Stimulated activated CD8-positive, alpha-beta memory T cell treated with anti-CD3 and anti-CD28 coated beads, Interleukin-4, amount 100 ng/mL, for 24 hours (primary cell): ENCODE data around the gene APOD.

Experiments
- DNase-seq: peaks from one replicate; pipeline ENCODE4 v3.0.0-alpha.2; 2020; ENCODE audit warnings: low read depth

The APOD gene

DNA sequence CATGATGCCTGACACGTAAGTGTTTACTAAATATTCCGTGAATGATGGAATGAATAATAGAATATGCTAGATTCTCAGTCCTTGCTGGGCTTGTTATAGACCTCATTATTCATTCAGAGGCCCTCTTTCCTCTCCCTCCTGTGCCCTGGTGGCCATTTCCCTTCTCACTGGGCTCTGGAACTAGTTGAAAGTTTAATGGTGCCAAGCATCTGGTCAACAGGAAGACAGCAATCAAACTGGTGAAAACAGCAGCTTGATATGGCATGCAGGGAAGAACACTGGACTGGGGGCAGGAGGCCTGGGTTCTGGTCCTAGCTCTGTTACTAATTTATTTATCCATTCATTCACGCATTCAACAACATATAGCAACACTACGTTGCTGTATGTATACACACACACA lies 3.7 kb upstream of the APOD start:
- DNase-seq: no peak

DNA sequence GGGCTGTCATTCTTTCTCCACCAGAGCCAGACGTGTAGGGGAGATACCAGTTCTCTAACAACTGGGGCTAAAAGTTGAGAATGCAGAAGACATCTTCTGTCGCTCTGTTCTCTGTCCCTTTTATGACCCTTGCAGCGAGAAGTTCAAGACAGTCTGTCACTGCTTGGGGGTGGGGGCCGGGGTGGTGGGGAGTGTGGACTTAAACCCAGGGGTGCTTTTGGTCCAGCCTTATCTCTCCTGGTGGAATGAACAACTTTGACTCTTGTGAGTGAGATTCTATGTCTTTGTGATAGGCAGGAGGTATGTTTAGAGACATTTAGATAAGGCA lies 767 bp upstream of the APOD start:
- DNase-seq: no peak

DNA sequence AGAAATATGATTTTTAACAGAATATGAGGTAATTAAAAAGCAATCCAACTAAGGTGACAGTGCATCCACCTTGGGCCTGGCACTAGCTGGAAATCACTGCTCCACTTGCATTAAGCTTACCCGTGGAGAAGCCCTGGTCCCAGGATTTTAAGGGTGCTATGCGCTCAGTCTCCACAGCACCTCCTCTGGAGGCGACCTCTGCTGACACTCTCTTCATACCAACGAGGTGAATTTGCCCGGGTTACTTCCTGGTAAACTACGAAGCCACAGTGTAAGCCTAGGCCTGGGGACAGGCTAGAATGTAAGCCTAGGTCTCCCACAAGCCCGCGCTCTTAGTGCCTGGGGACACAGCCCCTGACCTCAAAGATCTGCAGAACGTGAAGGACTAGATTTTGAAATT lies 793 bp downstream of the APOD start:
- DNase-seq: no peak

DNA sequence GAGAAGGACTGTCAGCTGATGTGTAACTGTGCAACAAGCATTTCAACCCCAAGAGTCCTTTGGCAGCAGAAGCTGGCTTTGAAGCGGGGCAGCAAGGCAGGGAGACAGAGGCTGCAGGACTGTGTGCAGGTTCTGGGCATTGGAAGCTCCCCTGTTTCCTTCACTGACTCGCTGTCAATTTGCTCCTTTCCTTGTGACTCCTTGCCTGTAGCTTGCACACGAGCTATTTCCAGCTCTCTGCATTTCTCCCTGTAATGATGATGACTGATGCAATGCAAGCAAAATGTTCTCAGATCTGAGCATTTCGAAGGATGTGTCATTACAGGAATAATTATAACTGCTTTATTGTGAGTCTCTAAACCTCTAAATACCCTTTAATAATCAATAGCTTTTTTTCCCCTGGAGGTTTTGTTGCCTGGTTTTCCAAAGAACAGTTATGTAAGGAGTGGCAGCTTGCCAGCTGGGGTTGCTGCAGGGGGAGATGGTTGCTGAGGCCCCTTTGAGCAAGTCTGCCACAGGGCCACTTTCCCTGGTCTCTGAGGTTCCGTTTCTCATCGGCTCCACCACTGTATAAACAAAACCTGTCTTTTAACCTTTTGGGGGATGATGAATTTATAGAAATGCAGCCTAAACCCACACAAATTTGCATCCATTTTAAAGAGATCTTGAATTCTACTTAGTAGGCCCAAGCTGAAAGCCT lies 2.8 kb downstream of the APOD start:
- no peak for DNase-seq

DNA sequence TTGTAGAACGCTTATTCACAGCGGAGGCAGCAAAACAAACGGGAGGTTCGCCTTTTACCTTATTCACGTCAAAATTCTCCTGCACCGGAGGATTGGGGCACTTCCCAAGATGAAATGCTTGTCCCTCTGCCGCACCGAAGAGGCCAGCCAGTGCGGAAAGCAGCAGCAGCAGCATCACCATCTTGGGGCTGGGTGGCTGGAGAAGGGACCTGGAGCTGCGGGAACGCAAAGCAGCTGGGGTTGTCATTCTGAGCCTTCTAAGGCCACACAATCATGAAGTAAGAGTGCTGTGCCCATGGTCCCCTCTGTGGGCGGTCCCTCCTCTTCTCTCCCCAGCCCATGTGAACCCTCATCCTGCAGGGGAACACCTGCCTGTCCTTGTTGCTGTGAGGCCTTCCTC lies 4.5 kb downstream of the APOD start:
- DNase-seq: no peak

DNA sequence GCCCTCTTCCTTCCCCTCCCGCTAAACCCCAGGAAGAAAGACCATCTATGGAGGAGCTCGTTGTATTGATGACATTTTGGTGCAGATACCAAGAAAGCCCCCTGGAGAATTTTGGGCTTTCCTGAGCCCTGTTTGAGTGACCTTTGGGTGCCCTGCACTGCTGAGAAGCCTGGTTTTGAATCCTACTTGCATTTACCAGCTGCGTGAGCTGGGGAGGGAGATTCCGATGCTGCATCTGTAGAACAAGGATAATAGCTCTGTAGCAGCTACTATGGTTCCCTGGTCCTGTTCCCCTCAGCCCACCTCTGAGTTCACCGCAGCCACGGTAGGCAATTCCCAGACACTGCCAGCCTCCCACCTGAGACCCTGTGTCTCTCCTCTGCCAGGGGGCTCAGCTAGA lies 5.2 kb downstream of the APOD start:
- DNase-seq: no peak

DNA sequence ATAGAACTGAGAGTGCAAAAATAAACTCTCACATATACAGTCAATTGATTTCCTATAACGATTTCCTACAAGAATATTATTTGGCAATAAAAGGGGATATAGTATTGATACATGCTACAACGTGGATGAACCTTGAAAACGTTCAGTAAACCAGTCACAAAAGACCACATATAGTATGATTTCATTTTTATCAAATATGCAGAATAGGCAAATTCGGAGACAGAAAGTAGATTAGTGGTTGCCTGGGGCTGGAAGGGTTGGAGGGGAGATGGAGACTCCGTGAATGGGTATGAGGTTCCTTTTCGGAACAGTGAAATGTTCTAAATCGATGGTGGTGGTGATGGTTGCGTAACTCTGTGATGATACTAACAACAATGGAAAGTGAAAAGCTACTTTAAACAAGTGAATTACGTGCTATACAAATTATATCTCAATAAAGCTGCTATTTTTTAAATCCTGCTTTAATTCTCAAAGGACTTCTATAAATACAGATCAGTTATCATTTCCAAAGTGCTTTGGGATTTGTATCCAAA lies 6.0 kb downstream of the APOD start:
- no peak for DNase-seq

DNA sequence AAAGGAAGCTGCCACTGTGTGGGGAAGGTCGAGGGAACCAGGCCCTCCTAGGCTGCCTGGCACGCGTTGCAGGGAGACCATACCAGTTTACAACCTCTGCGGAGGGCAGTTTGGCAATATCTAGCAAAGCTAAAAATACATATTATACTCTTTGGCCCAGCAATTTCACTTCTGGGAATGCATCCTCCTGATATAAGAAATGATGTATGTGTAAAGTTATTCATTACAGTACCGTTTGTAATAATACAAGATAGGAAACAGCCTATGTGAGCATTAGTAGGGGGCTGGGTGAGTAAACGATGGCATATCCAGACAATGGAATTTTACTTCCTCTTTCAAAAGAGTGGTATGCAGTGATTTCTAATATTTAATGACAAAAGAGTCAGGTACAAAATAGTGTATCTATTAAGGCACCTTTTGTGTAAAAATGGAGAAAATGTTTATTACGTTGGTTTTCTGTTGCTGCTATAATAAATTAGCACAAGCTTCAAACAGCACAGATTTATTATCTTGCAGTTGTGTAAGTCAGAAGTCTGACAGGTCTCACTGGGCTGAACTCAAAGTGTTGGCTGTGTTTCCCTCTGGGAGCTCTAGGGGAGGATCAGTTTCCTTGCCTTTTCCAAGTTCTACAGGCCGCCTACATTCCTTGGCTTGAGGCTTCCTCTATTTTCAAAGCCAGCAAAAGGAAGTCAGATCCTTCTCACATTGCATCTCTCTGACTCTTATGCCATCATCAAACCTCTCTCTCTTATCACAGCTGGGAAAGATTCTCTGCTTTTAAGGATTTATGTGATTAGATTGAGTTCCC lies 9.0 kb downstream of the APOD start:
- no peak for DNase-seq

DNA sequence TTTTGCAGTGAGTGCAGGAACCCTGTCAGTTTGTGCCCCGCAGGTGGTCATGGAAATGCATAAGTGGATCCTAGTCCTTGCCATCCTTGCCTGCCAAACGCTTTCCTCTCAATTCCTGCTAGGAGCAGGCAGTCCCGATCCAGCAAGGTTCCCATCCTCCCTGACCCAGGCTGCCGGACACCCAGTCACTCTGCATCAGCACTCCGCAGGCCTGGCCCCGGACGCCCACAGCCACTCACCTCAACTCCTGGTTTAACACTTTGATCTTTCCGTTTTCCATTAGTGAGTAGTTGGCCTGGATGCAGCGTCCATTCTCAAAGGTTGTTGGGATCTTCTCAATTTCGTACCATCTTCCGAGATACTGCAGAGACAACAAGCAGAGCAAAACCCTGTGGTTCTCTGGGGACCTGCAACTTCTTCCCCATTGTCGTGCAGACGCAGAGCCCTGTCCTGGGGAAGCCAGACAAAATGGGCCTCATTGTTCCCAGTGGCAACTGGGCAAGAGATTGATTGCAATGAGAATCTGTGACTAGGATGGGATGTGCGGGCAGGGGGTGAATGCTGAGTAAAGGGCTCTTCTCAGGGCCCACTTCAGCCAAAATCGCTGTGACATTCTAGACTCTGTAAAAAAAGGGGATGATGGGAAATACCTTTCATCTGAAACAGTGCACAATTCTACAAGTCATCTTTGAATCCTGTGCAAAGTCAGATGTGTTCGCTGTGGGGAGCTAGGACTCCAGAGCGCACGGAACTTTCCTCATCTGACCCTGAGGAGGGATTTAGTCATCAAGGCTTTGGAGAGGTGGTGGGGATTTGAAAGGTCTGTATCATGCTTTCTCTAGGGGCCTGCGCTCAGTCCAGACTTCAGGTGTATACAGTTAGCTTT lies 9.9 kb downstream of the APOD start:
- DNase-seq: no peak

DNA sequence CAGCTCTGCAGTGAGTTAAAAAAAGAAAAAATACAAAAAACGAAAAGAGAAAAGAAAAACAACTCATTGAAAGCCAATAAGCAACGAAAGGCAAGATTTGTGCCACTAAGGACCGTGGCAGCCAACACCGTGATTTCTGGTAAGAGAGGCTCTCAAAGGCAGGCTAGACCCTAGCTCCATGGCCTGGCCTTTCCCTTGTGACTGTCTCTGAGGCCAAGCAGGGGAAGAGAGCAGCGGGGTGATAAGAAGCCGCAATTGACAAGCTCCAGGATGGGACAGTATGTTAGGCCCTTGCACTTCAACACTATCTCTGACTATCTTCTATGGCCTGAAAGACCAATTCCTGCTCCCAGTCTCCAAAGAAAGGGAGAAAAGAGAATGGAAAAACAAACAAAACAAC lies 12.4 kb downstream of the APOD start:
- no peak for DNase-seq

DNA sequence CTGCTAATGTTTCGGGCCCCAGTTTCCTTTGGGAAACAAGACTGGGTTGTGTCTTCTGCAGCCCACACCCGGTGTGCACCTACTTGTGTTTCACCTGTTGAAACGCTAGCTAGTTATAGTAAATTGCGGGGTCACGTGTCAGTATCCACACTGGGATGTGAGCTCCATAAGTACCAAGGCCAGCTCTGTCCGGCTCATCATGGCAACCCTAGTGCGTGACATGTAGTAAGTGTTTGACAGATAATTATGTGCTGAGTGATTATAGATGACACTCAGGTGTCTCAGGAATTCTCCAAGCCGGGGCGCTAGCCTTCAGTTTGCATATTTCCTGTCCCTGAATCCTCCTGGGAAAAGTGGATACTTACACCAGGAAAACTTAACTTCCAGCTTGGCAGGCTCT lies 12.8 kb downstream of the APOD start:
- no peak for DNase-seq

DNA sequence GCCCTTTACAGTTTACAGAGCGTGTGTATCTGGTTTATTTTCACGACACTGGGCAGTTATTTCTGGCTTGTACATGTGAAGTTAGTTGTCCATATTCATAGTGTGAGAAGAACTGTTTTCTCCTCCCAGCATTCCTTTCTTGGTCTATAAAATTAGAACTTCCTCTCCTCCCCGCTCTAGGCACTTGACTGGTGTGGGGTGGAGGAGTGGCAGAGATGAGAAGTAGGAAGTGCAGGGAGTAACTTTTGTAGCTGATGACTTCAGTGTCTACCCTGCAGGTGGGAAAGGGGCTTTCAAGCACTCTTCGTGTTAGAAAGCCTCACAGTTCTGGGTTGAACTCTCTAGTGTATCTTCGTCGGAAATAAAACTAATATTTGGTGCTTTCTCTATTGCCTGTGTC lies 13.4 kb downstream of the APOD start:
- no peak for DNase-seq

DNA sequence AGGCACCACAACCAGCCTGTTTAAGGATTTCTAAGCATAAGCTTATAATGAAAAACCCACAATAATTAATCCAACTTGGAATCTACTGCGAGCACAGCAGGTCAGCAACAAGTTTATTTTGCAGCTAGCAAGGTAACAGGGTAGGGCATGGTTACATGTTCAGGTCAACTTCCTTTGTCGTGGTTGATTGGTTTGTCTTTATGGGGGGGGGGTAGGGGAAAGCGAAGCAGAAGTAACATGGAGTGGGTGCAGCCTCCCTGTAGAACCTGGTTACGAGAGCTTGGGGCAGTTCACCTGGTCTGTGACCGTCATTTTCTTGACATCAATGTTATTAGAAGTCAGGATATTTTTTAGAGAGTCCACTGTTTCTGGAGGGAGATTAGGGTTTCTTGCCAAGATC lies 15.1 kb downstream of the APOD start:
- DNase-seq: no peak

DNA sequence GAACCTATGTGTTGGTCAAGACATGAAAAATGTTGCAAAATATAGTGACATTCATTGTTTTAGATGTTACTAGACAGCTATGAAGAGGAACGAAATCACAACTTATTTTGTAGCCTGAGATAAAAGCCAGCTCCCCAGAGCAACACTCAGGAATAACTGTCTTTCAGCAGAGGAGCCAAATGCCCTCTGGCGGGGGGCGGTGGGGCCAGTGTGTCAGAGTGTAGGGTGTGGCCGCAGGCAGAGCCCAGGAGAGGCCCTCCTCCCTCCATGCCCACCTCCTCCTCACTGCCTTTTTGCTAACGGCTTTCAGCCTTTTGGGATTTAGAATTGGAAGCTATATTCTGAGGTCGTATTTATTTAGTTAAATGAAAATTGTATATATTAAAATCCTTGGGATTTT lies 16.9 kb downstream of the APOD start:
- no peak for DNase-seq

DNA sequence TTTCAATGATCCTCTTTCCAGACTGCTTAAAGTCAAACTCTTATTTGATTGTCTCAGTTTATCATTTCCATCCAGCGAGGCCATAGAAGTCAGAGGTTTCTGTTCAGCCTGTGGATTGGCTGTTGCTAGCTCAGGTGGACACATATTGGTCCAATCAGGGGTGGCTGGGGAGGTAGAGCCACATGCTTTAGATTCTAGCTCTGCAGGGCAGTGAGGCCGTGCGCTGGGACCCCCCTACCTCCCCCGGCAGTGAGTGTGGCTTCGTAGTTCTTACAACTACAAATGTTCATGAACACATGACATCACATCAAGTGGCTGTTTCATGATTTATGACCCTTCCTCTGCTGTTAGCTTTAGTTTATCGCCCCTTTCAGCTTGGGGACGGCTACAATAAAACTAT lies 18.0 kb downstream of the APOD start:
- DNase-seq: no peak

DNA sequence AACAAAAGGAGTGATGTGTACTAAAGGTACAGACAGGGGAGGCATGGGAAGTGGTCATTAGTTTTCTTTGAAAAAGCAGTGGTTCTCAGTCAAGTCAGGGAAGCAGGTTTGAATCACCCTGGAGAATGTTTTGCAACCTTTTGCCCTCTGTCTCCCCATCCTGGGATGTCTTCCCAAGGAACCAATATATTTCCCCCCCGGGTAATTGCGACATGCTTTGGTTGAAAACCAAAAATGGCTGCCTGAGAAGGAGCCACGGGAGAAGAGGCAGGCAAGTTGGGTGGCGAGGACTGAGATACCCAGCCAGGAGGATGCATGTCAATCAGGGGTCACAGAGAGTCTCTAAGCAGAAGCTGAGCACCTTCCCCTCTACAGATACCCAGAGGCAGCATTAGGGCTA lies 20.4 kb downstream of the APOD start:
- no peak for DNase-seq

DNA sequence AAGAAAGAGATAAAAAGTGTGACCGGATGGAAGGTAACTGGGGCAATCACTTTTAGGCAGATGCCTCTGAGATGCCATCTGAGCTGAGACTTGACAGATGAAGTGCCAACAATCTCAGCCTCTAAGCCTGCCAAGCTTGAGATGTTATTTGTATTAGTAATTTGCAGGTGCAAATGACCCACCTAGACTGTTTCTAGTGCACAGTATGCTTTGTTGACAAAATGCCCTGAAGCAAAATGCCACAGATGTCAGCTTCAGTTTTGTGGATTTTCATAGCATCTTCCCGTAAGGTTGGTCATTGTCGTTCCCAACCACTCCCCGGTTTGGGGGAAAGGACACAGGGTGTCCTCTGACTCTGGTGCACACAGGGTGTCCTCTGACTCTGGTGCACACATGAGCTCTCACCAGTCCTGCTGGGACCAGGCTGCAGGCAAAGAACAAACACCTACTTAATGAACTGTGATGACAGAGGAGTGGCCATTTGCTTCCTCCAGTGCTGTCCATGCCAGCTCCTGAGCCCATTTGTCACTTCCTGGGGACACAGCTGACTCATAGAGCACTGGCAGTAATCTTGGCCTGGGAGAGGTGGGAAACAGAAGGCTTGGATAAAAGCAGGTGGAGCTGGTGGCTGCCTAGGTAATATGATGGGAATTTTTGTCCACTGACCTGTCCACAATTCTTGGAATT lies 23.9 kb downstream of the APOD start:
- no peak for DNase-seq

DNA sequence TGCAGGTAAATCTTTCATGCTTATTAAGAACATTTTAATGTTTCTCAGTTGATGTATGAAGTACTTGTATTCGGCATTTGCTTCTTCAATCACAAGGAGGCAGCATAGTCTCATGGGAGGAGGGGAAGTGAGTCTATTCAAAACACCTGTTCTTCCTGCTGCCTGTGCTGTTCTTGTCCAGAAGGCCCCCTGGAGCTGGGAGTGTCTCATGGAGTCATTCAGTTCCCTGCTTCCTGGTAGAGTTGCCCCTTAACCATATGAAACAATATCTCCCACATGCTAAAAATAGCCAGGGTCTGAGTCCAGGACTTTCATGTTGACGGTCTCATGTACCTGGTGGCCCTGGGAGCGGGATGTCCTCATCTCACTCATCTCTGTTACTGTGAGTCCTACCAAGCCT lies 25.1 kb downstream of the APOD start:
- DNase-seq: no peak

DNA sequence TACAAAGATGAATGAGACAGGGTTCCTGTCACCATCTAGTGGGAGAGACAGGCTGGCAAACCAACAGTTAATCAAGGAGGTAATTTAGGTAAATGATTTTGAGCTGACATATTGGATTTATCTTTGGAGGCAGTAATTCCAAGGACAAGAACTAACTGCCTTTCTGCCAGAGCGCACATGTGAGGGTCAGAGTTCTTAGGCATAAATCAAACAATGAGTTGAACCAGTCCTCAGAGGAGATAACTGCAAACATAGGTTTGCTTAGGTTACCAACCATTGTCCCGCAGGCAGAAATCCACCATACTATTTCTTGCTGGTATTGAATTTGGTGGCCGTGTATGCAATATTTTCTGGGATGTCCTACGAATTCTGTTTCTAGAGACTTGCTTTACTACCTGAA lies 26.4 kb downstream of the APOD start:
- no peak for DNase-seq

DNA sequence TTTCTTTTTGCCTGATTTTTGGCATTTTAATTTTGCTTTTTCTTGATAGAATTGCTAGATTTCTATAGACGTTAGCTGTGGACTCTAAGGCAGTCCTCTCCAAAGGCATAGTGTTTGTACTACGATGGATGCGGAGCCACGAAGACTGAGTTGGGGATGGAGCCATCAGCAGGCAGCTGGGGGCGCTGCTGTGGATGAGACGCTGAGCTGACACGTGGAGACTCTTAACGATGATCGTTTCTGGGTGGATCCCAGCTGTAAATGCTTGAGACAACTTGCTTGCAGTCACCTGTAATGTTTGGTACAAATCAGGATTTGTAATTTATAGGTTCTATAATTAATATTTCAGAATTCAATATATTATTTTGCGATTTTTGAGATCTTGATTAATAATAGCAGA lies 27.4 kb downstream of the APOD start:
- no peak for DNase-seq

DNA sequence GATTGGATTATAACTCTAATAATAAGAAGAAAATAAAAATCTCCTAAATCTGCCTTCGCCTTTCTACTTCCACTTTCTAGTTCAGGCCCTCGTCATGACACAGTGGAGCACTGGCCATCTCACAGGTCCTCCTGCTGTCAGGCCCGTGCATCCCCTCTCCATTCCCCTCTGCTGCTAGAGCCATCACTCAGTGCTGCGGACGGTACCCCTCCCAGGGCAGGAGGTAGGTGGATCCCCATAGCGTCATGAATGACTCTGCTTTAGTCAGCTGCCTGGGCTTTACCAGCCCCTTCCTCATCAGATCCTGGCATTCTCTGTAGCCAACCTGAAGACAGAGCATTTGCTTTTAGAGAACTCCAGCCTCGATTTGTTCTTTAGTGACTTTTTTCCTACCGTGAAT lies 28.6 kb downstream of the APOD start:
- DNase-seq: no peak

DNA sequence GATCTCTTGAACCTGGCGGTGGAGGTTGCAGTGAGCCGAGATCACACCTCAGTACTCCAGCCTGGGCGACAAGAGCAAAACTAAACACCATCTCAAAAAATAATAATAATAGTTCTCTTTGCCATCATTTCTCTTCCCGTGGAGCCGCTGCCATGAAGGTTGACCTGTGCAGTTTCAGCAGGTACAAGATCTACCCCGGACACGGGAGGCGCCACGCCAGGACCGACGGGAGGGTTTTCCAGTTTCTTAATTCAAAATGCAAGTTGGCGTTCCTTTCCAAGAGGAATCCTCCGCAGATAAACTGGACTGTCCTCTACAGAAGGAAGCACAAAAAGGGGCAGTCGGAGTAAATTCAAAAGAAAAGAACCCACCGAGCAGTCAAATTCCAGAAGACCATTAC lies 29.3 kb downstream of the APOD start:
- no peak for DNase-seq
